Measurements from ENCODE around the gene ERG. TPM values are rescaled to one million over a fixed set of nuclear protein-coding genes. Genes with fewer than 3 reads are reported as not detected.

Gene ERG
- total RNA-seq, 2 experiments from 2014 or later: not detected

GRCh38 chr21:38438462-38438893 is 59.8 kb downstream of the ERG start:
- no TSS peak for BruUV-seq (replicated peaks)
- no peak for DNase-seq (ENCODE audit: low spot score)
- TF ChIP-seq CTCF (conservative IDR thresholded peaks at IDR 0.05; ENCODE audit: low read length) (no peak), EZH2phosphoT487 (IDR thresholded peaks at IDR 0.05; ENCODE audit: borderline replicate concordance, low read depth, low read length) (no peak)

GRCh38 chr21:38436341-38436740 is 61.9 kb downstream of the ERG start:
- CTCF ChIA-PET (ENCODE audit: unreplicated experiment): no interaction called here
- no peak for DNase-seq (ENCODE audit: low spot score)
- Histone ChIP-seq H3K79me2 (ENCODE audit: insufficient read depth, low read depth, low read length) (no peaks in the 10 kb centered on the region), H3K4me1 (ENCODE audit: insufficient read depth, low read length, poor library complexity, severe bottlenecking) (no peaks in the 10 kb centered on the region), H3K9me3 (ENCODE audit: low read length) (no peaks in the 10 kb centered on the region), H3K36me3 (ENCODE audit: insufficient read depth, low read length) (no peaks in the 10 kb centered on the region), H3K4me3 (ENCODE audit: low read depth, low read length, poor library complexity, severe bottlenecking) (no peak overlapping the region), H3K4me2 (ENCODE audit: low read length) (no peak overlapping the region), H4K20me1 (ENCODE audit: insufficient read depth, low read length) (no peaks in the 10 kb centered on the region), H2AFZ (ENCODE audit: low read length) (no peak overlapping the region), H3K9me2 (ENCODE audit: insufficient read depth, low read length) (no peaks in the 10 kb centered on the region), H3K27ac (ENCODE audit: low read depth, low read length, poor library complexity, severe bottlenecking) (no peak overlapping the region)
- BruUV-seq (replicated peaks): no TSS peak
- TF ChIP-seq EZH2phosphoT487 (IDR thresholded peaks at IDR 0.05; ENCODE audit: borderline replicate concordance, low read depth, low read length) (no peak), CTCF (conservative IDR thresholded peaks at IDR 0.05; ENCODE audit: low read length) (no peak)
- POLR2A ChIA-PET: no interaction called here
- intact Hi-C loops (cut with micrococcal nuclease; ENCODE audit: unreplicated experiment): no loop called here

More at GRCh38 chr21:38438462-38438893, 59.8 kb downstream of the ERG start:
- H3K9me2 ChIP-seq (ENCODE audit: insufficient read depth, low read length): no peaks in the 10 kb centered on the region
- H3K36me3 ChIP-seq (ENCODE audit: insufficient read depth, low read length): no peaks in the 10 kb centered on the region
- H3K9me3 ChIP-seq (ENCODE audit: low read length): no peaks in the 10 kb centered on the region
- H3K27ac ChIP-seq (ENCODE audit: low read depth, low read length, poor library complexity, severe bottlenecking): no peak overlapping the region
- no peak overlapping the region for H3K4me2 ChIP-seq (ENCODE audit: low read length)
- CTCF ChIA-PET (ENCODE audit: unreplicated experiment): no interaction called here
- H4K20me1 ChIP-seq (ENCODE audit: insufficient read depth, low read length): no peaks in the 10 kb centered on the region
- intact Hi-C loops (cut with micrococcal nuclease; ENCODE audit: unreplicated experiment): no loop called here
- no peak overlapping the region for H3K4me3 ChIP-seq (ENCODE audit: low read depth, low read length, poor library complexity, severe bottlenecking)
- no peaks in the 10 kb centered on the region for H3K4me1 ChIP-seq (ENCODE audit: insufficient read depth, low read length, poor library complexity, severe bottlenecking)
- POLR2A ChIA-PET: no interaction called here
- no peak overlapping the region for H2AFZ ChIP-seq (ENCODE audit: low read length)
- H3K79me2 ChIP-seq (ENCODE audit: insufficient read depth, low read depth, low read length): no peaks in the 10 kb centered on the region

- BruUV-seq (replicated peaks): no TSS peak
- Histone ChIP-seq H3K79me2 (ENCODE audit: insufficient read depth, low read depth, low read length) (no peaks in the 10 kb centered on the region), H3K36me3 (ENCODE audit: insufficient read depth, low read length) (no peaks in the 10 kb centered on the region), H2AFZ (ENCODE audit: low read length) (no peak overlapping the region), H3K9me2 (ENCODE audit: insufficient read depth, low read length) (no peaks in the 10 kb centered on the region), H3K4me1 (ENCODE audit: insufficient read depth, low read length, poor library complexity, severe bottlenecking) (no peaks in the 10 kb centered on the region), H3K9me3 (ENCODE audit: low read length) (no peaks in the 10 kb centered on the region), H3K27ac (ENCODE audit: low read depth, low read length, poor library complexity, severe bottlenecking) (no peak overlapping the region), H3K4me2 (ENCODE audit: low read length) (no peak overlapping the region), H4K20me1 (ENCODE audit: insufficient read depth, low read length) (no peaks in the 10 kb centered on the region), H3K4me3 (ENCODE audit: low read depth, low read length, poor library complexity, severe bottlenecking) (no peak overlapping the region)
- intact Hi-C loops (cut with micrococcal nuclease; ENCODE audit: unreplicated experiment): no loop called here
- ChIA-PET POLR2A (no interaction called here), CTCF (ENCODE audit: unreplicated experiment) (no interaction called here)
- no peak for DNase-seq (ENCODE audit: low spot score)
- no peak for TF ChIP-seq CTCF (conservative IDR thresholded peaks at IDR 0.05; ENCODE audit: low read length)
- TF ChIP-seq EZH2phosphoT487 (IDR thresholded peaks at IDR 0.05; ENCODE audit: borderline replicate concordance, low read depth, low read length): no peak
Observed at GRCh38 chr21:38434913-38435533, 63.3 kb downstream of the ERG start.

All from OCI-LY7 (cell line).